Measurements from ENCODE around the gene GPRASP1.

- TF ChIP-seq CTCF (IDR thresholded peaks at IDR 0.05; ENCODE audit: low read length), result no peak
- no peak for TF ChIP-seq EZH2phosphoT487 (IDR thresholded peaks at IDR 0.05; ENCODE audit: low read length)
These were observed 45.2 kb upstream of the GPRASP1 start for GRCh38 chrX:102606115-102606514.
